GM18505 (cell line): ENCODE results near the gene MEG3.

Source experiments
- ATAC-seq: cut with Tn5 transposase; IDR thresholded peaks from one replicate; pipeline ENCODE4 v1.9.1; 2021; ENCODE audit not compliant: unreplicated experiment
- POLR2A ChIP-seq: IDR thresholded peaks from 4 replicates; pipeline ENCODE4 v1.6.1; 2011; ENCODE audit warnings: borderline replicate concordance; ENCODE audit not compliant: insufficient read depth, insufficient read length; ENCODE audit errors: extremely low read depth

The MEG3 gene

GRCh38 chr14:100825713-100826331 is at the start of gene MEG3:
TSS of gene MEG3 (plus strand) at chr14:100826118.
- no peak for TF ChIP-seq POLR2A
- no peak for ATAC-seq

- no peak for ATAC-seq
- no peak for TF ChIP-seq POLR2A
These were observed 49.1 kb upstream of the MEG3 start for GRCh38 chr14:100776681-100777365.

- ATAC-seq = no peak
- no peak for TF ChIP-seq POLR2A
These were observed 48.5 kb upstream of the MEG3 start for GRCh38 chr14:100777366-100777817.

GRCh38 chr14:100777818-100778525 is 47.9 kb upstream of the MEG3 start:
- no peak for ATAC-seq
- TF ChIP-seq POLR2A = no peak

- no peak for TF ChIP-seq POLR2A
- ATAC-seq = no peak
These were observed 47.4 kb upstream of the MEG3 start for GRCh38 chr14:100778526-100778882.

- TF ChIP-seq POLR2A = no peak
- no peak for ATAC-seq
These were observed 46.8 kb upstream of the MEG3 start for GRCh38 chr14:100778951-100779690.

- no peak for TF ChIP-seq POLR2A
- no peak for ATAC-seq
These were observed 46.2 kb upstream of the MEG3 start for GRCh38 chr14:100779691-100780080.

GRCh38 chr14:100780246-100780645 is 45.7 kb upstream of the MEG3 start:
- TF ChIP-seq POLR2A = no peak
- ATAC-seq = no peak

- no peak for TF ChIP-seq POLR2A
- ATAC-seq = no peak
These were observed 45.1 kb upstream of the MEG3 start for GRCh38 chr14:100780646-100781355.

GRCh38 chr14:100781952-100782351 is 44.0 kb upstream of the MEG3 start:
- TF ChIP-seq POLR2A = no peak
- ATAC-seq = no peak

- no peak for ATAC-seq
- TF ChIP-seq POLR2A = no peak
These were observed 43.2 kb upstream of the MEG3 start for GRCh38 chr14:100782516-100783320.
